HepG2 (cell line): Measurements from ENCODE around the gene GTF2F1. TPM values are rescaled to one million over a fixed set of nuclear protein-coding genes. Genes with fewer than 3 reads are reported as not detected.

Source experiments
- ATAC-seq: fragments of 200-7000 bp; cut with Tn5 transposase; 3 replicates; pipeline ENCODE4 v1.9.1; 2020; ENCODE audit warnings: mild to moderate bottlenecking, moderate library complexity
- BruUV-seq: library from RNA; stranded (reverse); fragments of 400-500 nt; replicated peaks from 2 replicates; lab custom pipeline; 2021; lab: Mats Ljungman, UMichigan
- CTCF ChIA-PET: fragments of 300-600 bp; formaldehyde crosslinking; extraction: SDS; loops from one replicate; lab custom pipeline; 2021; ENCODE audit warnings: low total read pairs, inconsistent platforms, low intra/inter-chr PET ratio; lab: Yijun Ruan, JAX
- POLR2A ChIA-PET: fragments of 350-600 bp; sonication (Branson Sonifier 250); formaldehyde crosslinking; loops from one replicate; lab custom pipeline; 2020; ENCODE audit warnings: antibody characterized with exemption, inconsistent platforms; lab: Yijun Ruan, JAX
- DNase-seq: peaks from one replicate; pipeline ENCODE4 v3.0.0-alpha.2; 2015; ENCODE audit warnings: low spot score
- FAIRE-seq: peaks from 3 replicates; lab custom pipeline; 2011; peaks lifted over from hg19 to GRCh38; lab: Jason Lieb, UNC
- H2AFZ ChIP-seq: one replicate; pipeline ENCODE4 v1.6.1; 2011; ENCODE audit warnings: low read length, inconsistent platforms
- H3K27ac ChIP-seq: fragments of 300-600 bp; 3 replicates; pipeline ENCODE4 v1.8.0; 2011; ENCODE audit warnings: mixed run types, mild to moderate bottlenecking, mixed read lengths, low read length, inconsistent platforms; ENCODE audit not compliant: insufficient read depth; ENCODE audit errors: extremely low read length
- H3K27me3 ChIP-seq, 2 experiments: fragments of 200-600 bp in 1 of 2; 2 replicates in 1 of 2; 3 replicates in 1 of 2; pipeline versions ENCODE4 v1.6.0 to v1.8.0; 2011; ENCODE audit warnings: low read length in 2 of 2, mild to moderate bottlenecking in 2 of 2, moderate library complexity in 2 of 2, inconsistent platforms in 1 of 2; ENCODE audit not compliant: insufficient read depth in 2 of 2, control insufficient read depth in 1 of 2
- H3K36me3 ChIP-seq, 2 experiments: fragments of 200-600 bp in 1 of 2; replicated peaks in 1 of 2; 2 replicates in 1 of 2; 3 replicates in 1 of 2; pipeline versions ENCODE4 v1.5.1 to v1.8.0; 2011; ENCODE audit warnings: low read length in 2 of 2, inconsistent platforms in 1 of 2; ENCODE audit not compliant: insufficient read depth in 2 of 2, control insufficient read depth in 1 of 2
- H3K4me1 ChIP-seq: 2 replicates; pipeline ENCODE4 v1.5.1; 2012; ENCODE audit warnings: low read length, inconsistent platforms; ENCODE audit not compliant: insufficient read depth
- H3K4me2 ChIP-seq: 2 replicates; pipeline ENCODE4 v1.6.0; 2011; ENCODE audit warnings: low read depth, low read length, inconsistent platforms
- H3K4me3 ChIP-seq, 3 experiments: fragments of 200-600 bp in 1 of 3; sonication (generic), shearing (Covaris generic) in 1 of 3; replicated peaks in 1 of 3; 2 replicates each; pipeline ENCODE4 v1.5.1; 2011 to 2016; ENCODE audit warnings: low read length in 3 of 3, inconsistent platforms in 2 of 3, low read depth in 2 of 3, mild to moderate bottlenecking in 2 of 3, control low read depth in 1 of 3, mixed read lengths in 1 of 3; ENCODE audit not compliant: insufficient read depth in 1 of 3
- H3K79me2 ChIP-seq: one replicate; pipeline ENCODE4 v1.6.1; 2011; ENCODE audit warnings: low read length, inconsistent platforms; ENCODE audit not compliant: insufficient read depth
- H3K9ac ChIP-seq: 2 replicates; pipeline ENCODE4 v1.6.0; 2011; ENCODE audit warnings: mild to moderate bottlenecking, low read depth, low read length, inconsistent platforms; ENCODE audit not compliant: insufficient read depth
- H3K9me3 ChIP-seq: 2 replicates; pipeline ENCODE4 v1.5.1; 2012; ENCODE audit warnings: mild to moderate bottlenecking, low read length
- H4K20me1 ChIP-seq: 2 replicates; pipeline ENCODE4 v1.6.0; 2011; ENCODE audit warnings: inconsistent platforms, mild to moderate bottlenecking, low read length, moderate library complexity; ENCODE audit not compliant: insufficient read depth
- MAFK ChIP-seq, 2 experiments: IDR thresholded peaks in 1 of 2; conservative IDR thresholded peaks in 1 of 2; 2 replicates each; pipeline ENCODE4 v1.6.1; 2011; ENCODE audit warnings: improper control_type of control experiment in 2 of 2, low read length in 2 of 2
- POLR2G ChIP-seq: fragments of 200-400 bp; formaldehyde crosslinking; IDR thresholded peaks from 2 replicates; pipeline ENCODE4 v1.6.1; 2018; ENCODE audit warnings: mild to moderate bottlenecking, low read depth, low read length, moderate library complexity
- SCMH1 ChIP-seq: sonication (generic); formaldehyde crosslinking; IDR thresholded peaks from 2 replicates; pipeline ENCODE4 v1.9.0; 2021; ENCODE audit warnings: missing genetic modification reagents, mild to moderate bottlenecking, borderline replicate concordance
- ZNF326 ChIP-seq: sonication (generic); formaldehyde crosslinking; IDR thresholded peaks from 2 replicates; pipeline ENCODE4 v1.4.0; 2020; ENCODE audit warnings: missing genetic modification reagents, borderline replicate concordance
- ZNF543 ChIP-seq: sonication (generic); formaldehyde crosslinking; IDR thresholded peaks from 2 replicates; pipeline ENCODE4 v1.4.0; 2020; ENCODE audit warnings: mild to moderate bottlenecking, missing genetic modification reagents
- WGBS: methylation state at CpG from one replicate; pipeline ENCODE4 v1.1.6; 2017; ENCODE audit warnings: low lambda C conversion rate; 5-methylcytosine and 5-hydroxymethylcytosine counted together
- in situ Hi-C: cut with HindIII; loops from 2 replicates; pipeline ENCODE4 v1.10.0; 2017; ENCODE audit warnings: low pct_unique_long_range_greater_than_20kb; ENCODE audit not compliant: extremely low pct_ligation_motif_present
- intact Hi-C: fragments of 100-400 bp; cut with micrococcal nuclease; formaldehyde crosslinking; loops from one replicate; pipeline ENCODE4 v1.10.0; 2022; ENCODE audit not compliant: unreplicated experiment
- polyA plus RNA-seq, 8 experiments: library from polyadenylated mRNA; depleted of rRNA in 3 of 8; stranded (reverse) in 7 of 8; unstranded in 1 of 8; fragments of >200 nt; fragmentation: Illumina TruSeq in 4 of 8; extraction: Trizol in 4 of 8; gene quantifications; 2 replicates each; pipeline versions ENCODE4 v1.2.1 to v1.2.3, GENCODE V29; 2011 to 2016; ENCODE audit warnings: low read depth in 4 of 8, missing spikeins in 1 of 8, mixed read lengths in 1 of 8; ENCODE audit not compliant: insufficient read depth in 1 of 8
- total RNA-seq, 5 experiments: library from RNA; depleted of rRNA; stranded (reverse); fragments of >200 nt; fragmentation: Illumina TruSeq; extraction: Trizol; gene quantifications; 2 replicates each; pipeline ENCODE4 v1.2.3, GENCODE V29; 2016; ENCODE audit warnings: low read depth in 1 of 5
- TF ChIP-seq, protein P1 (sequence below): sonication (generic); formaldehyde crosslinking; IDR thresholded peaks from 2 replicates; pipeline ENCODE4 v1.8.0; 2022; ENCODE audit warnings: mild to moderate bottlenecking, missing genetic modification reagents

Gene GTF2F1
- total and polyA plus RNA-seq, 2 of the 13 experiments (the other 11 are each of a cell fraction or from before 2014, with no cell fraction given) = 27.8 to 34.1 TPM

DNA sequence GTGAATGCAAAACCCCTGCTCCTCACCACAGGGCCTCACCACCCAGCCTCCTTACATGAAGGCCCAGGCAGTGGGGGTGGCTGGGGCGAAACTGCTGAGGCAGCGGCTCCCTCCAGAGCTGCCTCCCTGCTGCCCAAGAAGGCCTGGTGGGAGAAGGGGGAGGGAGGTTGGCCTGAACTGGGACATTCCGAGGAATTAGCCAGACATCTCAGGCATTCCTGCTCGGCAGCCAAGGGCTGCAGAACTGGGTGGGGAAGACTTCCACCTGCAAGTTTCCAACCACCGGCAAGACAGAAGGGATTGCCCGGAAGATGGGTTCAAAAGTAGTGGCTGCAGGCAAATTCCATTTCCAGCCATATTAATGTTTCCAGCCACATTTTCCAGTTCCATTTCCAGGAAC, 14.9 kb downstream of the GTF2F1 start:
- Histone ChIP-seq H3K79me2 (no peaks in the 10 kb centered on the region), H3K9me3 (no peaks in the 10 kb centered on the region), H2AFZ (no peak overlapping the region), H3K36me3 (peaks cover 16 to 38% of the 10 kb centered on the region in 2 experiments), H3K4me1 (peaks cover 7% of the 10 kb centered on the region), H4K20me1 (peaks cover 3% of the 10 kb centered on the region; the same call in 1 of the 2 replicates), H3K4me3 (no peak overlapping the region)
- in situ Hi-C loops (no loop called here), intact Hi-C loops (no loop called here)
- no peak for FAIRE-seq
- POLR2A ChIA-PET = interaction anchor here (0.7 kb wide), 1 partner anchor 1301 kb away, joined by 3 read pairs; no protein-coding TSS in a partner anchor
- TF ChIP-seq MAFK (conservative IDR thresholded peaks at IDR 0.05 in 1 of 2, IDR thresholded peaks at IDR 0.05 in 1 of 2; ENCODE audit: low read length in 2 of 2) (0 out of 4 replicates have a peak, but pooled peaks of 1 of the 2 experiments have one; percentile 23), POLR2G (peak; percentile 4; the same call in 1 of the 2 replicates)
- TF ChIP-seq, protein P1, sequence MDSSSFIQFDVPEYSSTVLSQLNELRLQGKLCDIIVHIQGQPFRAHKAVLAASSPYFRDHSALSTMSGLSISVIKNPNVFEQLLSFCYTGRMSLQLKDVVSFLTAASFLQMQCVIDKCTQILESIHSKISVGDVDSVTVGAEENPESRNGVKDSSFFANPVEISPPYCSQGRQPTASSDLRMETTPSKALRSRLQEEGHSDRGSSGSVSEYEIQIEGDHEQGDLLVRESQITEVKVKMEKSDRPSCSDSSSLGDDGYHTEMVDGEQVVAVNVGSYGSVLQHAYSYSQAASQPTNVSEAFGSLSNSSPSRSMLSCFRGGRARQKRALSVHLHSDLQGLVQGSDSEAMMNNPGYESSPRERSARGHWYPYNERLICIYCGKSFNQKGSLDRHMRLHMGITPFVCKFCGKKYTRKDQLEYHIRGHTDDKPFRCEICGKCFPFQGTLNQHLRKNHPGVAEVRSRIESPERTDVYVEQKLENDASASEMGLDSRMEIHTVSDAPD (CRISPR knock-in tag) = no peak
- TF ChIP-seq, all 625 proteins: peak for 2
- Histone ChIP-seq H3K27me3 (no peaks in the 10 kb centered on the region), H3K27ac (no peak overlapping the region), H3K9ac (no peak overlapping the region), H3K4me2 (no peak overlapping the region)
- CTCF ChIA-PET = no interaction called here
- ATAC-seq (no peak), DNase-seq (no peak)
- no TSS peak for BruUV-seq
- 91% methylated on average over 5 of the region's 6 CpGs for WGBS

DNA sequence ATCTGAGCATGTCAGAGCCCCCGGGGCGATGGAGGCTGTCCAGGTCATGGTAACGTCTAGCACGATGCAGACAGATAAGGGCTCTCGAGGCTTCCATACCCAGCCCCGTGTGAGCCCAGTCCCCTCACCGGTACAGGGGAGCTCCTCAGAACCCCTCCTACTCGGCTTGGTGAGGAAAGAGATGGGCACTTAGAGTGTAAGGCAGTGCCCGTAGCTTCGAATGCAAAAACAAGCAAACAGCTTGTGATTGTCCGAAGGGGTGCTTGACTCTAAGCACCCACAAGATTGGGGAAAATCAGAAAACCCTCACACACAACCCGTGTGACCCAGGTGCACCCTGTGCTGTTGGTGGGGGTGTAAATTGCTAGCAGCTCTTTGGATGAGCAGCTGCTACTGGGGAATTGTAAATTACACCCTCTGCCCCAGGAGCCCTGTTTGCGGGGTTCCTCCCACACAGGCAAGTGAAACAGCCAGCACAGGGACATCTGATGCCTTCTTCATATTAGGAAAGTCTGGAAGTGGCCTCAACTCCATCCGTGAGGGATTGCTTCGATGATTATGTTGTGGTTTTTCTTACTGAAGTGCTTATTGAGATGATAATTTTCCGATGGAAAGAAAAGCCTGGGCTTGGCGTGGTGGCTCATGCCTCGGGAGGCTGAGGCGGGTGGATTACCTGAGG, 16.3 kb downstream of the GTF2F1 start:
- Histone ChIP-seq H3K79me2 (no peaks in the 10 kb centered on the region), H3K4me1 (peaks cover 13% of the 10 kb centered on the region)

More for the DNA sequence above, 16.3 kb downstream of the GTF2F1 start:
- BruUV-seq = no TSS peak
- H4K20me1 ChIP-seq = peaks cover 3% of the 10 kb centered on the region; the same call in 1 of the 2 replicates
- no peak for FAIRE-seq
- H2AFZ ChIP-seq = no peak overlapping the region
- no peak overlapping the region for H3K4me3 ChIP-seq
- H3K27ac ChIP-seq = no peak overlapping the region
- intact Hi-C loops = no loop called here
- in situ Hi-C loops = no loop called here
- ChIA-PET POLR2A (no interaction called here), CTCF (no interaction called here)
- 0 out of 2 replicates have a peak, but pooled peaks have one; percentile 33 for TF ChIP-seq ZNF326
- TF ChIP-seq POLR2G = peak; percentile 57
- TF ChIP-seq SCMH1 = no peak
- TF ChIP-seq ZNF543 = no peak
- no peak overlapping the region for H3K9ac ChIP-seq
- ATAC-seq = no peak
- 96% methylated on average over 15 of the region's 19 CpGs for WGBS
- H3K4me2 ChIP-seq = no peak overlapping the region
- no peaks in the 10 kb centered on the region for H3K9me3 ChIP-seq
- H3K27me3 ChIP-seq = no peaks in the 10 kb centered on the region
- peaks cover 14 to 28% of the 10 kb centered on the region in 2 experiments for H3K36me3 ChIP-seq
- DNase-seq = no peak
